Measurements from ENCODE around the gene RECQL5. TPM values are rescaled to one million over a fixed set of nuclear protein-coding genes. Genes with fewer than 3 reads are reported as not detected.

The RECQL5 gene
- total RNA-seq = 10 to 100 TPM; 50.8 to 76.3 (median 60.5) TPM

DNA sequence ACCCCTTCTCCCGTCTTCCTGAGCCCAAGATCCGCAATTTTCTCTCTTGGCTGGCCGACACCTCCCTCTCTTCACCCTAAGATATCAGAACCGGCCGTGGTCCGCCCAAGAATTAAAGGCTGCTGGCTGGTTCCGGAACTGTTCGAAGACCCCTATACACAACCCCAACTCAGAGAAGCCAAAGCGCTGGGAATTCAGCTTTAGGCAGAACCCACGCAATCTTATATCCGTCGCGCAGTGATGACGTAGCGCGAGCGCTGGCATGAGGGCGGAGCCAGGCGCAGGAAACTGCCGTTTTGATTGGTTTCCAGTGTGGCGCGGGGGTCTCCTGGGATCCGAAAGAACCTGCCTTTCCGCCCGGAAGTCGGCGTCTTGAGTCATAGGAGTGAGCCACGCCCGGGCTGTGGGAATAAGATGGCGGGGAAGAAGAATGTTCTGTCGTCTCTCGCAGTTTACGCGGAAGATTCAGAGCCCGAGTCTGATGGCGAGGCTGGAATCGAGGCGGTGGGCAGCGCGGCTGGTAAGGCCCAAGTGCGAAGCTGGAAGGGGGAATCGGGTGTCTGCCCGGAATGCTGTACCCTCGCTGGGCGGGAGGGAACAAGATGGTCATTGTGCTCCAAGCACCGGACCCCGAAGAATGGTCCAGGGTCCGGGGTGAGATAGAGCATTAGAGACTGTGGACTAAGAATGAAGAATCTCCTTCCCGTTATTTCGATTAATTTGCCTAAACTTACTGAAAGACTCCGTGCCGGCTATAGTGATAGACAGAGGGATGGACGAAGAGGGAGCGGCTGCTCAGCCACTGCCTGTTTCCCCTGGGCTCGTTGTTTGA is at the start of gene RECQL5, which contains the start of gene SAP30BP:
Gene RECQL5, minus strand, starts transcription at position 196 of the 832 bp plus-strand sequence. CDS start 597 bp downstream, outside the sequence.
Gene SAP30BP, plus strand, starts transcription at position 380 of the 832 bp plus-strand sequence. Its CDS starts 35 bp downstream, at position 415.
- WGBS, 2 donors = 0% methylated on average over 55 of the region's 55 CpGs
- TF ChIP-seq POLR2A (IDR thresholded peaks at IDR 0.05) = peak in 1 of 2 donors; percentile 79
- TF ChIP-seq, protein P1, sequence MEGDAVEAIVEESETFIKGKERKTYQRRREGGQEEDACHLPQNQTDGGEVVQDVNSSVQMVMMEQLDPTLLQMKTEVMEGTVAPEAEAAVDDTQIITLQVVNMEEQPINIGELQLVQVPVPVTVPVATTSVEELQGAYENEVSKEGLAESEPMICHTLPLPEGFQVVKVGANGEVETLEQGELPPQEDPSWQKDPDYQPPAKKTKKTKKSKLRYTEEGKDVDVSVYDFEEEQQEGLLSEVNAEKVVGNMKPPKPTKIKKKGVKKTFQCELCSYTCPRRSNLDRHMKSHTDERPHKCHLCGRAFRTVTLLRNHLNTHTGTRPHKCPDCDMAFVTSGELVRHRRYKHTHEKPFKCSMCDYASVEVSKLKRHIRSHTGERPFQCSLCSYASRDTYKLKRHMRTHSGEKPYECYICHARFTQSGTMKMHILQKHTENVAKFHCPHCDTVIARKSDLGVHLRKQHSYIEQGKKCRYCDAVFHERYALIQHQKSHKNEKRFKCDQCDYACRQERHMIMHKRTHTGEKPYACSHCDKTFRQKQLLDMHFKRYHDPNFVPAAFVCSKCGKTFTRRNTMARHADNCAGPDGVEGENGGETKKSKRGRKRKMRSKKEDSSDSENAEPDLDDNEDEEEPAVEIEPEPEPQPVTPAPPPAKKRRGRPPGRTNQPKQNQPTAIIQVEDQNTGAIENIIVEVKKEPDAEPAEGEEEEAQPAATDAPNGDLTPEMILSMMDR (IDR thresholded peaks at IDR 0.05) = no peak
- peak within 1 kb of the TSS; percentile 79 for H3K4me3 ChIP-seq (ENCODE audit: low read depth, poor library complexity, severe bottlenecking)
- DNase-seq (ENCODE audit: low spot score in 2 of 2) = peak; percentile 96 to 100
- intact Hi-C loops (cut with DNase I; ENCODE audit: low total_unique reads) = no loop called here

GRCh38 chr17:75712446-75712845 is 45.5 kb upstream of the RECQL5 start:
- intact Hi-C loops (cut with DNase I; ENCODE audit: low total_unique reads) = no loop called here
- no peak for DNase-seq (ENCODE audit: low spot score in 2 of 2)
- 60 to 75% methylated on average over 2 of the region's 2 CpGs for WGBS, 2 donors
- H3K4me3 ChIP-seq (ENCODE audit: low read depth, poor library complexity, severe bottlenecking) = no peak overlapping the region
- TF ChIP-seq POLR2A (IDR thresholded peaks at IDR 0.05) = no peak
- TF ChIP-seq, protein P1 (IDR thresholded peaks at IDR 0.05) = no peak

GRCh38 chr17:75707079-75707571 is 40.2 kb upstream of the RECQL5 start:
- TF ChIP-seq, protein P1 (IDR thresholded peaks at IDR 0.05) = no peak
- no peak for TF ChIP-seq POLR2A (IDR thresholded peaks at IDR 0.05)
- intact Hi-C loops (cut with DNase I; ENCODE audit: low total_unique reads) = no loop called here
- DNase-seq (ENCODE audit: low spot score in 2 of 2) = no peak

GRCh38 chr17:75706042-75706728 is 39.2 kb upstream of the RECQL5 start:
- TF ChIP-seq, protein P1 (IDR thresholded peaks at IDR 0.05) = no peak
- no peak for TF ChIP-seq POLR2A (IDR thresholded peaks at IDR 0.05)

More at GRCh38 chr17:75707079-75707571, 40.2 kb upstream of the RECQL5 start:
- 55 to 56% methylated on average over 11 to 12 of the region's 12 CpGs for WGBS, 2 donors
- H3K4me3 ChIP-seq (ENCODE audit: low read depth, poor library complexity, severe bottlenecking) = no peak overlapping the region

DNA sequence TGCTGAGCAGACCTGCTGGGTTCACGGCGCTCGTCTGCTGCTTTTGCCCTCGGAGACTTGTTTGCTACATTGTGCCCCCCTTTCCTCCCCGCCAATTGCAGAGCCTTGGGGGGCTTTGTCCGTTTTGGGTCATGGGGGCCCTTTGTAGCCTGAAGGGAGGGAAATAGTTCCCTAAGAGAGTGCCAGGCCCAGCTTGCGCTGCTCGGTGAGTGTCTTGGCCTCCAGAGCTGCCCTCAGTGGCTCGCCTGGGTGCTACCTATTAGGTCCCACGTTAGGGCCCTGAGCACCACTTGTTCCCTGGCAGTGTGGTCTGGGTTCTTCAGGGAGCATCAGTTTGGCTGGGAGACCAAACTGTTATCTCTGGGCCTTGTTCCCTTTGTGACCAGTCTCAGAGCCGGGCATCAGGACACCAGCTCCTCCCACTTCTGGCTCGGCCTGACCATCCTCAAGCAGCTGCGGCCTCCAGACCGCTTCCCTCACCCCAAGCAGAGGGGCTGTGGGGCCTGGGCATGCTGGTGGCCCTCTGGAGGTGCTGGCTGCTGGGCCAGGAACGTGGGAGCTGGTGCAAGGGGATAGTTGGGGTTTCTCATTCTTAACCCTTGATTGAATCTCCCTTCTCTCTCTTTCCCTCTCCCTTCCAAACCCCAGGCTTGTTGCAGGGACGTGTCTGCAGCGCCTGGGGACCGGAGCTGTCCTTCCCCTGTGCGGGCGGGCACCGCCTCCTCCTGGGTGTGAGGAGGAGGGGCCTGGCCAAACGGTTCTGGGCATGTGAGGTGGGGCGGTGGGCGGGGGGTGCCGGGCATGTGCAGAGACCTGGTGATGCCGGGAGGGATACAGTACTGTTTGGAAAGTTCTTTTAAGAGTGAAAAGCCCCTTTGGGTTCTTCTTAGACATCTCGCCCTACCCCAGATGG is 38.3 kb upstream of the RECQL5 start:
- WGBS, 2 donors = 72 to 77% methylated on average over 24 to 26 of the region's 27 CpGs
- intact Hi-C loops (cut with DNase I; ENCODE audit: low total_unique reads) = no loop called here
- no peak overlapping the region for H3K4me3 ChIP-seq (ENCODE audit: low read depth, poor library complexity, severe bottlenecking)
- TF ChIP-seq, protein P1 (IDR thresholded peaks at IDR 0.05) = no peak
- TF ChIP-seq POLR2A (IDR thresholded peaks at IDR 0.05) = no peak
- no peak for DNase-seq (ENCODE audit: low spot score in 2 of 2)

More at GRCh38 chr17:75706042-75706728, 39.2 kb upstream of the RECQL5 start:
- DNase-seq (ENCODE audit: low spot score in 2 of 2) = no peak
- WGBS, 2 donors = 85 to 89% methylated on average over 19 to 20 of the region's 20 CpGs
- no peak overlapping the region for H3K4me3 ChIP-seq (ENCODE audit: low read depth, poor library complexity, severe bottlenecking)
- intact Hi-C loops (cut with DNase I; ENCODE audit: low total_unique reads) = no loop called here
